Activated CD8-positive, alpha-beta memory T cell treated with anti-CD3 and anti-CD28 coated beads for 48 hours (primary cell): ENCODE data around the gene CAPN12.

Experiments used
- DNase-seq, 3 experiments: peaks; one replicate each; pipeline ENCODE4 v3.0.0-alpha.2; 2020; ENCODE audit warnings: low read depth in 2 of 3, low spot score in 2 of 3

CAPN12 gene

DNA sequence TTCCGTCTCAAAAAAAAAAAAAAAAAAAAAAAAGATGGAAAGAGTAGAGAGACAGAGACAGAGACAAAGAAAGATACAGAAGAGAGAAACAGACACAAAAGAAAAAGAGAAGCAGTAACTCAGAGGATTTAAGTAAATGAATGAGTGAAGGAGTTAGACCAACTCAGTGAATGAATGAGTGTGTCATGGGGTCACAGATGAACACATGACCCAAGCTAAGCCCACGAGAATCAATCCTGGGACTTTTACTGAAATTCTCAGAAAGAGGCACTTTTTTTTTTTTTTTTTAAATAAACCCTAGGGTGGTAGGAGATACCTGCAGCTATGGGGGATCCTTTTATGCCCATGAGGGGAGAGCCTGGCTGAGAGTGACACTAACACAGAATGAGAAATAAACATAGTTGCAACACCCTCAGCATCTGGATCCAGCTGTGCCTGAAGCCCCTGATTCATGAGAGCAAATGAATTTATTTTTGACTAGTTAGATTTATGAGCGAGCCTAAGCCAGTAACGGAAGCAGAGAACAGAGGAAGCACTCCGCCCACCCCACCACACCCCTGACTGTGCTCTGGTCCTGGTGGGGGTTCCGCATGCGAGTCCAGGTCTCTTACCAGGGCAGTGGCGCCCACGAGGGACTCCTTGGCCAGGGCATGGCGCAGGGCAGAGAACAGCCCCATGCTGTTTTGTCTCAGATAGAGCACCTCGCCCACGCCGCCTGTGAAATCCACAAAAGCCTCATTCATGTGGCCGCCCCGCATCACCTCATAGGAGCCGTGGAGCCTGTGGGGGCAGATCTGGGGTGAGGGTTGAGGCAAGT is 4.6 kb downstream of the CAPN12 start:
- no peak for DNase-seq

DNA sequence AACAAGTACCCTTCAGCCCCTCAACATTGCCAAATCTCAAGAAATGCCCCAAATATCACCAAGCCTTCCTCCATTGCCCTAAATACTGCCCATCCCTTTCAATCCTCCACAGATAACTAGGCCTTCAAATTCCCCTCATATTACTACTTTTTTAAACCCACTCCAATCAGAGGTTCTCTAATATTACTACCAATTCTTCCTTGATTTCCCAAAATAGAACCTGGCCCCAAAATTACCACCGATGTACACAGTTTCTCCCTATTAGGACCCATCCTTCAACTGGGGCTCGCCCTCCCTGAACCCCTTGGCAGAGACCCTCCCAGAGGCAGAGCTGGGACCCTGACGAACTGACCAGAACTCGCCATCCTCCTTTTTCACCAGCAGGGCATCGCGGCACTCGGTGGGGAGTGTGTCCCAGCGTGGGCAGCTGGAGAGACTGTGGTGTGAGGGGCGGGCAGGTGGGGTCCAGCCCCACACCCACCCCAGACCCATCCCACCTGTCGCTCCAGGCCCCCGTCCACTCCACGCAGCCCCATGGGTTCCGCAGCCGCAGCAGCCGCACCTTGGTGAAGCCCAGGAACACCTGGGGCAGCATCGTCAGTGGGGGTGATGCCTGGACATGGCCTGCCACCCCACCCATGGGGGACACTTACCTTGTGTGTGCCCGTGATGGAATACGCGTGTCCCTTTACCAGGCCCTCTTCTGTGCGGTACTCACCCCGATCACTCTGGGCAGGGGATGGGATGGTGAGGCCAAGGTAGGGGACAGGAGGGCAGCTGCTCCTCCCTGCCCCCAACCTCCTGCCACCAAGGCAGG is 6.1 kb downstream of the CAPN12 start:
- no peak for DNase-seq

DNA sequence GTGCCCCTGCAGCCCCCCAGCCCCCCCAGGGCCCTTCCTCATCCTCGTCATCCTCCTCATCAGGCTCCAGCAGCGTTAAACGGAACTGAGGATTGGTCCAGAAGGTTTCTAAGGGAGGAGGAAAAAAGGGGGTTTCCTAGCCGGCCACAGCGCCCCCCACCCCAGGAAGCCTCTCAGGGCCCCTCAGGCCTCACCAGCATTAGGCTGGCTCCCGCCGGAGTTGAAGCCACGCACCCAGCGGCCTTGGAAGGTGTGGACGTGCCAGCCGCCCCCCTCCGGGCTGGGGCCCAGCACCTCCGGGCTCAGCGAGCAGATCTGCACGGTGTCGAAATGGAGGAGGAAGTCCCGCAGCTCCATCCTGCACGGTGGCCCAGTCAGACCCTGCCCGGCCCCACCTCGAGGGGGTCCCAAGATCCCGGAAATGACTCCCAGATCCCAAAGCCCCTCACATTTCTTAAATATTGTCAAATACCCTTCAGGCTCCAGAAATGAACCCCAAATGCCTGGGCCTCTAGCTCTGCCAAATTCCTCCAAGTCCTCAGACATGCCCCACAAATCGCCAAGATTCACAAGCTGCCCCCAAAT is 6.9 kb downstream of the CAPN12 start:
- no peak for DNase-seq

DNA sequence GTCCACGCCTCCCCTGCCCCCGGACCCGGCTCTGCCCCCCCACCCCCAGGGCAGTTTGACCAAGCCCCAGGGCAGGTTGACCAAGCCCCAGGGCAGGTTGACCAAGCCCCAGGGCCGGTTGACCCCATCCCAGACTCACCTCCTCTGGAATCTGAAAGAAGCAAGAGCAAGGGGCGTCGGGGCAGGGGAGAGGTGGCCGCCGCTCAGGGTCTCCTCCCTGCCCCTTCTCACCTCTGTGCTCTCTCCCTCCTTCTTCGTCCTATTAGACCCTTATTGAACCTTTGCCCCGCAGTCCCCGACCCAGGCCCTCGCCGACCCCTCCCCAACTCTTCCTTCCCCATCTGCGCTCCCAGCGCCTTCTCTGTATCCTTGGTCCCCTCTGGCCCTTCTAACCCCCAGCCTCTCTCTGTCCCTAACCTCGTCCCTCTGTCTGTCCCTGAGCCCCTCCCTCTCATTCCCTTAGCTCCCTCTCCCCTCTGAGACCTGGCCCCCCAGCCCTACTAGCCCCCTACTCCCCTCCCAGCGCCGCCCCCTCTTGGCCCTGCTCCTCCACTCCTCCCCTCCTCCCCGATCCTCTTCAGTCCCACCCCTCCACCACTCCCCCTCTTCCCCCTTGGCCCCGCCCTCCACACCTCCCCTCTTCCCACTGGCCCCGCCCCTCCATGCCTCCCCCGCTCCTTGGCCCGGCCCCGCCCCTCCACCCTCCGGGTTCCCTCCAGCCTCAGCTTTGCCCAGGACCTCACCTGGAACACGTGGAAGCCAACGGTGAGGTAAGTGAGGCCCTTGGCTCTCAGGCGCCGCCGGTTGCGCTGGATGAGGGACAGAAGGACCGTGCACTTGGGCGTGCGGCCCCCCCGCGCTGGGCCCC is 7.6 kb downstream of the CAPN12 start:
- peak in 1 of 3 experiments; percentile 55 for DNase-seq

DNA sequence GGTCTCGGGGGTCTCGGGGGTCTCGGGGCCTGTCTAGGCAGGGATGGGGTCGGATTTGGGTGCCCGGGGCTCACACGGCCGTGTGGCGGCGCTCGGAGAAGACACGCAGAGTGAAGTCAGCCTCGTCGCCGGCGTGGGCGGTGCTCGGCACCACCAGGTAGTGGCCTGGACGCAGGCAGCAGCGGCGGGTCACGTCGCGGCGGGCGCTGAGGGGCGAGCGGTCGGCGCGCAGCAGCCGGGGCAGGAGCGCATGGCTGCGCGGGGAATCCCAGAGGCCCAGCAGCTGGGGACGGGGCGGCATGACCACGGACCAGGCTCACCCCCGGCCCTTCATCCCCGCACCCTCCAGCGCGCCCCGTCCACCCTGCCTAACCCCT is 8.2 kb downstream of the CAPN12 start:
- DNase-seq = peak in 1 of 3 experiments; percentile 44

DNA sequence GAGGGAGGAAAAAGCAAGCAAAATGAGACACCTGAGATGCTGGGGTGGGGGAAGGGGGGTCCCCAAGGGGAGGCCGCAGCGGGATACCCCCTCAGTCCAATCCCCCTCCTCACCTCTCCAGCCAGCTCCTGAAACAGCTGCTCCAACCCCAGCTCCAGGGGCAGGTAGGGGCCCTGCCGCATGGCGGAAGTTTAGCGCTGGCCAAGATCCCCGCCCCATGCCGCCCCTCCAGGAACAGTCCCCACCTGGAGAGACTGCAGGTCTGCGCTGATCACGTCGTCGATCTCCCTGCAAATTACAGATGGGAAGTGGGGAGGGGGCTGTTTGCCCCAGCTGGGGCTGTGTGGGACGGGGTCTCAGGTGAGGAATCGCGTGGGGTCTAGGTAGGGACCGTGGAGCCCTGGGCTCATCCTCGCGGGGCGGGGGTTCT is 9.0 kb downstream of the CAPN12 start:
- no peak for DNase-seq

DNA sequence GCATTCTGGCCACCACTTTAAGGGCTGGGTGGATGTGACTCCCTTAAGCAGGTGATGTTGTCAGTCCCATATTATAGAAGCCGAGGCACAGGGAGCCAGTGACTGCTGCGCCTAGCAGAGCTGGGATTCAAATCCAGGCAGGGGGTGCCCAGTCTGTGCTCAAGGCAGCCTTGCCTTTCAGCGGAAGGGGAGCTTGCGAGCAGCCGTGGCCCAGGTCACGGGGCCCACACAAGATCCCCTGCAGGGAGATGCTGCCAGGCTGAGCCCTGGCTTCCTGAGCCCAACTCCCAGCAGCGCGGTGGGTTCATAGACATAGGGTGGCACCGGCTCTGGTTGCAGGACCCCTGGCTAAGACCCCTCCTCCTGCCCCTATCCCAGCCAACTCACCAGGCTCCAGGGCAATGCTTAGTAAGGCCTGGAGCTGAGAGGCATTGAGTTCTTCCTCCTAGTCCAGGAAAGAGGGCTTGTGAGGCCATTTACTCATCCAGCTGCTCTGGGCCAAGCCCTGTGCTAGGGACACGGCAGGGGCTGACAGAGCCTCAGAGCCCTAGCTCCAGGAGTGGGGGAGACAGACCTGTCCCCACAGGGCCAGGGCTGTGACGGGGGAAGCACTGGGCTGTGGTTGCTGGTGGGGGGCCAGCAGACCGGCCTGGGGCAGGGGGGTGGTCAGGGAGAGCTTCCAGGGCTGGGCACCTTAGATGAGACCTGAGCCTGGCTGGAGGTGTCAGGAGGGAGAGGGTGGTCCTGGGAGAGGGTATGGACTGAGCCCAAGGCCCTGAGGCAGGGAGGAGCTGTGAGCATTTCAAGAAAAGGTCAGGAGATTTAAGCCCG is 9.6 kb downstream of the CAPN12 start:
- no peak for DNase-seq

DNA sequence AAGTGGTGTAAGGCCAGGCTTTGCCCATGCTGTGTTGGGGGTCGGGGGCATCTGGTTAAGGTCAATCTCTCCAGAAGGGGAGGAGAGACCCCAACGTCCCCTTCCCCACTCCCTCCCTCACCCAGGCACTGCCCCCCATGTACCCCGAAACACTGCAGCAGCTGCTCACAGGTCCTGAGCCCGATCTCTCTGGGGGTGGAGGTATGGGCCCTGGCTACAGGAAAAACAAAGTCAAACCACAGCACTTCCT is 10.2 kb downstream of the CAPN12 start:
- no peak for DNase-seq

DNA sequence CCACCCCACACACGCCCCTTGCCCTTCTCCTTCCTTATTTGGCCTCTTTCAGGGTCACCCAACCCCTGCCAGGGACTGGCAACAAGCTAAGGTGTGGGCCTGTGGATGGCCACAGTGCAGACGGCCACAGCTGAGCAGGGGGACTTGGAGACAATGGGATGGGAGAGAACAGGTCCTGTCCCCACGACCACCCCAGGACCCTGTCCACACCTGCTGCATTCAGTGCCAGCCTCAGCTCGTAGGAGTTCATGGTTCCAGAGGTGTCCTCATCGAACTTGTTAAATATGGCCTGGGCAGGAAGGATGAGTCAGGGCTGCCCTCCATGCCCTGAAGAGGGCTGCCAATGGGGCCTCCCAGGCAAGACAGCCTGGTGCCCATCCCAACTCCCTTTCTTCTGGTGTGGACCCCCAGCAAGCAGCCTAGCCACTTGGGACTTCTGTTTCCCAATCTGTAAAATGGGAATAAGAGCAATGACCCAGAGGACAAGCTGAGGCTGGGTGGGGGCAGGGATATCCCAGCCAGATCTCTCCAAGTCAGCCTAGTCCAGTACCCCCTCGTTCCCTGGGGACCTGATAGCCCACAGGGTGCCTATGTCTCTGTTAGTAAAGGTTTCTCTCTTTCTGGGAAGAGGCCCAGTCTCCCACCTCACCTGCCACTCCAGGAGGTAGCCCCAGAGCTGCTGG is 10.6 kb downstream of the CAPN12 start:
- no peak for DNase-seq

DNA sequence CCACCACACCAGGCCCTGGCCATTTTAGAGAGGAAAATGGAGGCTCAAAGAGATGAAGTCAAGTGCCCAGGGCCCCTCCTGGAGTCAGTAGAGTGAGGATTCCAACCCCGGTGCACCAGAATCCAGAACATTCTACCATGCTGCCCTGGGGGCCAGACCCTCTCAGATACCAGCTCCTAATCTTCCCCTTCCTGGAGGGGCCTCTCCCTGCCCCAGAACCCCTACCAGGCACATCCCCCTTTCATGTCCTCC is 11.1 kb downstream of the CAPN12 start:
- no peak for DNase-seq

DNA sequence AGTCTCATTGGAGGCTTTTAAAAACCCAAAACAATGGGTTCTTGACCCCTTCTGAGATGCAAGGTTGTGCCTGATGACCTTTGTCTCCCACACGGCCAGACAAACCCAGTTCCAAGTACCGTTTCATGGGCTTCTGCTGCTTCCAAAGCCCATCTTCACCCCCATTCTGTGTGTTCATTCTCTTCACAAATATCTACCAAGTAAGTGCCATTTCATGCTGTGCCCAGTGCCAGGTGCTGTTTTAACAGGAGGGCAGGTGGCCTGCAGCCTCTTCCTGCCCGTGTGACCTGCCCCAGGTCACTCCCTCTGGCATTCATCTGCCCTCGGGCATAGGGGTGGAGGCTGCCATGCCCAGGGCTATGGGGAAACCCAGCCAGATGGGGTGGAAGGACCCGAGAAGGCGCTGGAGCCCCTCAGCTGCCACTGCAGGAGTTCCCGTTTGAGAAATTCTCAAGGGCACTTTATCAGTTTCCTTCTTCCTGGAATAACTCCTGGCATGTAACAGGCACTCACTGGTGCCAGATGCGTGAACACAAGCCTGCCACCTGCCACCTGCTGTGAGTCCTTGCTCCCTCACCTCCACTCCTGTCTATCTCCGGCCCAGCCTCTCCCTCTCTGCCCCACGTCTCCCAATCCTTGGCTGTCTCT is 12.5 kb downstream of the CAPN12 start:
- no peak for DNase-seq

DNA sequence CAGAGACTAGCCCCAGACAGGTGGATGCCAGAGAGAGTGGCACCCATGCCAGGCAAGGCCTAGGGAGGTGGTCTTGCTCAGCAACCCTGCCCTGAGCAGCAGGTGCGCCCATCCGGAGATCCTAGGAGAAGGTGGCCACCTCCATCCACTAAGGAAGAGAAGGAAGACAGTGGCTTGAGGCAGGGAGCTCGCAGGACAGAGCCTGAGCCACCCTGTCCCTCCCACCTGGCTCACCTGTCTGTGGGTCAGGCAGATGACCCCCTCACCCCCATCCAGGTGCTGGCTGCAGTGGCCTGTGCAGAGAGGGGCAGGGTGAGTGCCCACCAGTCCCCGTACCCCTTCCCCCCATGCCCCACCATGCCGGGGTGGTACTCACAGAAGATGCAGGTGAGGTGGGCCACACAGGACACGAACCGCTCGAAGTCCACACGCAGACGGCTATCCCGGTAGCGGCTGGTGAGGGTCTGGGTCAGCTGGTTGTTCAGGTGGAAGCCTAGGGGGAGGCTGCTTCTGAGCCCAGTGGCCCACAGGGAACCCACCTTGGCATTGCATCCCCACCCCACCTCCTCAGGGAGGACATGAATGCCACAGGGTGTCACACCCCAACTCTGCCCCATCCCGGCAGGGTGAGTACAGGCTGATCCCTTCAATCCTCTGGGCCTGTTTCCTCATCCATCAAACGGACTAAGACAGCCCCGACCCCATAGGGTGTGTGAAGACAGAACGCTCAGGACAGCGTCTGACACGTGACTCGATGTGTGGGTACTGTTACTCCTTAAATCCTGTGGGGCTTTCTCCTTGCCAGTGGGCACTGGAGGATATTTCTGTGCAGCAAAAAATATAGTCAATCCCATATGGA is 13.3 kb downstream of the CAPN12 start:
- DNase-seq = no peak

DNA sequence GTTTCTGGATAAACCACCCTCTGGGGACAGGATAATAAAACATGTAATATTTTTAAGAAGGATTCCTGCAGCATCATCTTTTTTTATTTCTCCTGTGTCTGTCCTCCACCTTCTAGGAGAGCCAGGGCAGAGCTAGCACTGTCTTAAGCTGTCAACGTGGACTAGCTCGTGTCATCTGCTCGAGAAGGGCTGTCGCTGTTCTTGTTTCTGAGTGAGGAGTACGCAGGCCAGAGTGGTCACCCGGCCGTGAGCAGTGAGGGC is 13.9 kb downstream of the CAPN12 start:
- DNase-seq = no peak

DNA sequence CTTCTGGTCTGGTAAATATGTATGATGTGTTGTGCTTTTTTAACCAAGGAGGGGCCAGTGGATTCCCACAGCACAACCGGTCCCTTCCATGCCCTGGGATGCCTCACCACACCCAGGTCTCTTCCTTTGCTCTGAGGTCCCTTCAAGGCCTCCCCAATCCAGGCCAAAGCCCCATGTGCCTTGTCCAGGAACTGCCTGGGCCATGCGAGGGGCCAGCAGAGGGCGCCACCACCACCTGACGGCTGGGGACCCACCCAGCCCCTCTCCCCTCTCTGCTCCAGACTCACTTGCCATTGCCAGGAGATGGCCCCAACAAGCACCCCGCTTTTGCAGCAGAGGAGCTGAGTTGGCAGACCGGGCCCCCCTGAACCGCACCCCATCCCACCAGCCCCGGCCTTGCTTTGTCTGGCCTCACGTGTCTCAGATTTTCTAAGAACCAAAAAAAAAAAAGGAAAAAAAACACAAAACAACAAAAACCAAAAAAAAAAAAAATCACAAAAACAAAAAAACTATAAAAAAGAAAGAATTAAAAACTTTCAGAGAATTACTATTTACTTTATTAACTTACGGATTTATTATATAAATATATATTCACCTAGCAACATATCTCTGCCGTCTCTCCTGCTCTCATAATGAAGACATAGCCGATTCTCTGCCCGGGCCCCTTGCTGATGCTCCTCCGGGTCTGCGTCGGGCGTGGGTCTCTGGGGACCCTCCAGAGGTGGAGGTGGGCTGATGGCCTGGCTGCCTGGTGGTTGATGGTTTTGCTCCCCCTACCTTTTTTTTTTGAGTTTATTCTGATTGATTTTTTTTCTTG is 14.4 kb downstream of the CAPN12 start:
- DNase-seq = peak; percentile 33 to 70 (median 66)

DNA sequence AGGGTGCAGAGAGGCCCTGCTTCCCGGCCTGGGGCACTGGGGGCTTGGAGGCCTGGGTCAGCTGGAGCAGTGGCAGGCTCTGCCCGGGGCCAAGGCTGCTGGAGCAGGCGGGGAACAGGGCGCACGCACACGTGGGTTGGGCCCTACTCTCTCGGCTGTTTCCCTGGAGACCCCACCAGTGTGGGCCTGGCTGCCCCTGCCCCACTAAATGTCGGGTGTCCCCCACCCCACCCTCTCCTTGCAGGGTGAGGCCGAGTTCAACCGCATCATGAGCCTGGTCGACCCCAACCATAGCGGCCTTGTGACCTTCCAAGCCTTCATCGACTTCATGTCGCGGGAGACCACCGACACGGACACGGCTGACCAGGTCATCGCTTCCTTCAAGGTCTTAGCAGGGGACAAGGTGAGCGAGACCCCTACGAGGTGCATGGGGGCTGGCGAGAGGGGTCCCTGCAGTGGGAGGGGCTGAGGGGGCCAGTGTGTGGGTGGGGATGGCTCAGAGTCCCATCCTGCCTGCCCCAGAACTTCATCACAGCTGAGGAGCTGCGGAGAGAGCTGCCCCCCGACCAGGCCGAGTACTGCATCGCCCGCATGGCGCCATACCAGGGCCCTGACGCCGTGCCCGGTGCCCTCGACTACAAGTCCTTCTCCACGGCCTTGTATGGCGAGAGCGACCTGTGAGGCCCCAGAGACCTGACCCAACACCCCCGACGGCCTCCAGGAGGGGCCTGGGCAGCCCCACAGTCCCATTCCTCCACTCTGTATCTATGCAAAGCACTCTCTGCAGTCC is 15.3 kb downstream of the CAPN12 start:
- no peak for DNase-seq

DNA sequence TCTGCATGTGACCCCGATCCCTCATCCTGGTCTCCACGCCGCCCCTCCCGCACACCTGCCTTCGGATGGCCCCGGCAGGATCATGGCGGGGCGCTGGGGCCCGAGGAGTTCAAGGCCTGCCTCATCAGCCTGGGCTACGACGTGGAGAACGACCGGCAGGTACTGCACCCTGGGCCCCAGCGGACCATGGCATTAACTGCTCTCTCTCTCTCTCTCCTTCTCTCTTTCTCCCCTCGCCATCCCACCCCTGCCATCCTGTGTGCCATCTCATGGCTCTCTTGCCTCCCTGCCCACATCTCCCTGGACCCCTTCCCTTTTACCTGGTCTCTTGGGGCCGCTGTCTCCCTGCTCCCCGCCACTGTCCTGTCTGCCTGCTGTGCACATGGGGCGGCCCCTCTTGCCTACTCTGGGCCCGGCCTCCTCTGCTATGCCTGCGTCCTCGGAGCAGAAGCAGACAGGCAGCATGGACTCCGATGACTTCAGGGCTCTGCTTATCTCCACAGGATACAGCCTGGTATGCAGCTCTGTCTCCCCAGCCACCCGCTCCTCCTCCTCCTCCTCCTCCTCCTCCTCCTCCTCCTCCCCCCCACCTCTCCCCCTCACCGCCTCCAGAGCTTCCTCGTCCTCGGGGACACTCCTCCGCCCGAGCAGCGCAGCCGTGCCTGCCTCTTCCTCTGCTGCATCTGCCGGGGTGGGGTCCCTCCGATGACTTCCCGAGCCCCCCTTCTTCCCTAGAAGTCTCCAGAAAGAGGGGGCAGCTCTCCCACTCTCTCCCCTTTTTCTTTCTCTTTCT is 16.2 kb downstream of the CAPN12 start:
- DNase-seq = no peak
